SW480 (cell line): ENCODE data around the gene EFCC1.

ENCODE experiments used
- DNase-seq: peaks from one replicate; pipeline ENCODE4 v3.0.0-alpha.2; 2016; ENCODE audit warnings: low spot score

EFCC1 gene

GRCh38 chr3:129032716-129033115 is 31.6 kb downstream of the EFCC1 start:
- no peak for DNase-seq

- no peak for DNase-seq
Observed at GRCh38 chr3:129033151-129033550, 32.0 kb downstream of the EFCC1 start.

GRCh38 chr3:129033633-129034321 is 32.7 kb downstream of the EFCC1 start:
- no peak for DNase-seq

GRCh38 chr3:129034642-129035041 is 33.5 kb downstream of the EFCC1 start:
- peak; percentile 25 for DNase-seq

GRCh38 chr3:129035360-129036221 is 34.5 kb downstream of the EFCC1 start:
- no peak for DNase-seq

- no peak for DNase-seq
Observed at GRCh38 chr3:129036222-129037092, 35.4 kb downstream of the EFCC1 start.

GRCh38 chr3:129037093-129037419 is 36.0 kb downstream of the EFCC1 start:
- DNase-seq = no peak

GRCh38 chr3:129038121-129038855 is 37.2 kb downstream of the EFCC1 start:
- DNase-seq = no peak

GRCh38 chr3:129039271-129040038 is 38.4 kb downstream of the EFCC1 start:
- DNase-seq = no peak

- DNase-seq = no peak
Observed at GRCh38 chr3:129040039-129040336, 38.9 kb downstream of the EFCC1 start.

- DNase-seq = no peak
Observed at GRCh38 chr3:129040579-129041300, 39.6 kb downstream of the EFCC1 start.

- DNase-seq = no peak
Observed at GRCh38 chr3:129045675-129046036, 44.6 kb downstream of the EFCC1 start.

- DNase-seq = no peak
Observed at GRCh38 chr3:129046037-129046731, 45.1 kb downstream of the EFCC1 start.

- no peak for DNase-seq
Observed at GRCh38 chr3:129046732-129047552, 45.8 kb downstream of the EFCC1 start.

- DNase-seq = no peak
Observed at GRCh38 chr3:129047553-129047839, 46.4 kb downstream of the EFCC1 start.

GRCh38 chr3:129050556-129051295 is 49.6 kb downstream of the EFCC1 start:
- DNase-seq = no peak

- no peak for DNase-seq
Observed at GRCh38 chr3:129051871-129052340, 50.8 kb downstream of the EFCC1 start.

- no peak for DNase-seq
Observed at GRCh38 chr3:129052675-129053074, 51.6 kb downstream of the EFCC1 start.
